HG03432 (cell line): ENCODE data around the gene BAZ2A.
"Not testable (repeated sequence)": the region's sequence is repeated elsewhere in the genome, so short reads cannot be mapped to it uniquely, and the experiment has no call there.

ENCODE experiments used
- ATAC-seq: cut with Tn5 transposase; IDR thresholded peaks from one replicate; pipeline ENCODE4 v1.9.1; 2021; ENCODE audit warnings: mild to moderate bottlenecking, moderate library complexity; ENCODE audit not compliant: unreplicated experiment

Gene BAZ2A

GRCh38 chr12:56599041-56599440, 31.1 kb downstream of the BAZ2A start:
- no peak for ATAC-seq

GRCh38 chr12:56596815-56597214, 33.3 kb downstream of the BAZ2A start:
- ATAC-seq = no peak

DNA sequence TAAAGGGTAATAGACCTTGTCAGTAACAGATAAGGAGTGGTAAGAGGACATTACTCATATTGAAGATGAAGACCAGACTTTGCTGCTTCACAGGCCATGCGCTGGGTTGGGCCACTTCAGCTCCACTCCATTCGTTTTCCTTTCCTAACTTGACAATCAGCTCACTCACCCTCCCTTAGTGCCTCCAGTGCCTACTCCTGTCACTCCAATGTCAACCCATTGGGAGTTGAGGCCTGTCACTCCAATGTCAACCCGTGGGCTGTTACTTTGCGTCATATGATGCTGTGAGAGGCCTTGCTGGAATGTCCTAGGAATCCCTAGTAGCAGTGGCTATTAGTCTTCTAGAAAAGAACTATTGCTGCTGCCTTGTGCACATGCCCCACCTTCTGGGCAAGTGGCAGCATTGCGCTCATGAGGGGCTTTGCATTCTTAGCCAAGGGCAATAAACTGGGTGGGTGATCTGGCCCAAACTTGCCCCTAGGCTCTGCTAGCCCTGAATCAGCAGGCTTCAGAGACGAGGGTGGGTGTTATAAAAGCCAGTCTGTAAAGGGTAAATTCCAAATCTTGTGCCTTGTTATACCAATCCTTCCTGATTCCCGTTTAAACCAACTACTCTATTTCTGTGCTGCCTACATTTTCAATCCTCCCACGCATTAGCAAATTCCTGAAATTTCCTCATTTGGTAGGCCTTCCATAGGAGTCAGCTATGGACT, 36.1 kb downstream of the BAZ2A start:
- ATAC-seq = no peak

- ATAC-seq = no peak
Measured at GRCh38 chr12:56591961-56592360, 38.2 kb downstream of the BAZ2A start.

DNA sequence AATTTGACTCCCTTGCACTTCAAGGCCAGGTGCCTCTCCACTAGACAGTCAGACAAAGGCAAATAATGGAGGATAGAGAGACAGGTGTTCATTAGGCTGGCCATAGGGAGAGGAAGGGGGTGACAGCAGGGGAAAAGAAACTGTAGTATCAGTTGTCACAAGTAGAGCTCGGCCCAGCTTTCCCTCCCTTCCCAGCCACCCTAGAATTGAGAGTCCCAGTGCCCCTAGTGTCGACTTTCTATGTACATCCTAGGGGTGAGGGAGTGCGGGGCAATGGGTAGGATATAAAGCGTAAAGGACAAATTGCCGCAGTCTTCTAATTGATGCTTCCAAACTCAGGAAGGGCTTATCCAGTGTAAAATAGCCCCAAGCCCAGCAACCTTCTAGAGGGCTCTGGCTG, 39.0 kb downstream of the BAZ2A start:
- no peak for ATAC-seq

GRCh38 chr12:56590237-56590830, 39.8 kb downstream of the BAZ2A start:
- ATAC-seq = peak; percentile 65

DNA sequence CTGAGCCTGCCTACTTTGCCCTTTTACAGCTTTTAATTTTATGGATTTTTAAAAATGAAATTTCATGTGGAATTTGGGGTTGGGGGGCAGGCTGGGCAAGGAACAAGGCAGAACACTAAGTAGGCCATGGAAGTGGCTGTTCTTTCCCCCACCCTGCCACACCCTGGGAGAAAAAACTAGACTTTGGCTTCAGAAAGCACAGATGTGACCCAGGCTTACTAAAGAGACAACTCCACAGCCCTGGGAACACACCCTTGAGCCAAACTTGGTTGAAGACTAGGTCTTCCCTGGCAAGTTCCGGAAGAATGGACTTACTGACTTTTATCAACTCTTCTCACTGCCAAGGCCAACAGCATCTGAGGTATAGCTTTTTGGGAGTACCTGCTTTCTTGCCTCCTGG, 40.3 kb downstream of the BAZ2A start:
- ATAC-seq = no peak

GRCh38 chr12:56585098-56585497, 45.0 kb downstream of the BAZ2A start:
- no peak for ATAC-seq

- ATAC-seq = peak; percentile 40
Measured at GRCh38 chr12:56581418-56582145, 48.5 kb downstream of the BAZ2A start.

DNA sequence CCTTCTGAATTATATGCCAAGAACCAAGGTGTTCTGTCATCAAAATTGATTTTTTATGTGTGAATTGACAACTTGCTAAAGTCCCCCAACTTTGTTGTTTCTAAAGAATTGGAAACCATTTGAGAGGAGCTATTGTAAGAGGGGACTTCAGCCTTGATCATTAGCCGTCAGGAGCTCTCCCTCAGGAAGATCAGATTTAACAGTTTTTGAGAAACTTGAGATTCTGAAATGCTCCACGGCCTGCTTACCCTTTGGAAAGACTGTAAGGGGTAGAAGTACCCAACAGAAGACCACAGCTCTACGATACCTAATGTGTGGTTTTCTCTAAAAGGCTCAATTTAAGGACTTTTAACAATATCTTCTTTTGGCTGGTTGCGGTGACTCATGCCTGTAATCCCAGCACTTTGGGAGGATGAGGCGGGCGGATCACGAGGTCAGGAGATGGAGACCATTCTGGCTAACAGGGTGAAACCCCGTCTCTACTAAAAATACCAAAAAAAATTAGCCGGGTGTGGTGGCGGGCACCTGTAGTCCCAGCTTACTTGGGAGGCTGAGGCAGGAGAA, 51.1 kb downstream of the BAZ2A start:
- no peak for ATAC-seq

- ATAC-seq = not testable (repeated sequence)
Measured at GRCh38 chr12:56577248-56577647, 52.9 kb downstream of the BAZ2A start.

GRCh38 chr12:56574210-56574609, 55.9 kb downstream of the BAZ2A start:
- ATAC-seq = no peak

- no peak for ATAC-seq
Measured at GRCh38 chr12:56572288-56572687, 57.8 kb downstream of the BAZ2A start.

- ATAC-seq = no peak
Measured at GRCh38 chr12:56571121-56571520, 59.0 kb downstream of the BAZ2A start.

DNA sequence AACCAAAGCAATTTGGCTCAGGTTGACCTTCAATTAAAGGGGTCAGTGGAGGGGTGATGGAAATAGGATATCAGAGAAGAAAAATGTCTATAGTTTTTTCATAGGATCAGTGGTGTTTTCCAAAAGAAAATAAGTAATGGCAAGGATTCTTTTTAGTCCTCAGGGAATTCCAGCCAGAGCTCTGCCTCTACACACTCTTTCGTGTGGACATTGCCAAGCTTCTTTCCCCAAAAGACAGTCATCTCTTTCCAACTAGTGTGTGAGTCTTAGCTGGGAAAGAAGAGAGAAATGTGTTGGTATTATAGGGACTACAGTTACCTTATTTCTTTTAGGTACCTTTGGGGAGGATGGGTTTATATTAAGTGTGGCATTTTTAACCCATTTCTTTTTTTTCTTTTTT, 62.0 kb downstream of the BAZ2A start:
- ATAC-seq = no peak

- ATAC-seq = peak; percentile 58
Measured at GRCh38 chr12:56565510-56566101, 64.5 kb downstream of the BAZ2A start.

GRCh38 chr12:56551070-56551469, 79.1 kb downstream of the BAZ2A start:
- no peak for ATAC-seq

DNA sequence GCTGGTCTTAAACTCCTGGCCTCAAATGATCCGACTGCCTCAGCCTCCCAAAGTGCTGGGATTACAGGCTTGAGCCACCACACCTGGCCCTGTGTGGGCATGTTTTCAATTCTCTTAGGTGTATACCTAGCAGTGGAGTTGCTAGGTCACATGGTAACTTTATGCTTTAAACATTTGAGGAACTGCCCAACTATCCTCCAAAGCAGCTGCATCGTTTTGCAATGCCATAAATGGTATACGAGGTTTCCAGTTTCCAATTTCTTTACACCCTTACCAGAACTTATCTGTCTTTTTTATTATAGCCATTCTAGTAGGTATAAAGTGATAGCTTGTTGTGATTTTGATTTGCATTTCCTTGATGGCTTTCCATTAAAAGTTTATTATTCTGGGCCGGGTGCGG, 83.4 kb downstream of the BAZ2A start:
- ATAC-seq = no peak
